AG04449 (cell line): Measurements from ENCODE around the gene ACYP2.

ENCODE experiments used
- CTCF ChIA-PET: fragments of 350-600 bp; formaldehyde crosslinking; extraction: SDS; loops from one replicate; lab custom pipeline; 2021; ENCODE audit warnings: antibody characterized with exemption; lab: Yijun Ruan, JAX
- POLR2A ChIA-PET: fragments of 400-600, 350-600 bp; formaldehyde crosslinking; extraction: SDS; loops from one replicate; lab custom pipeline; 2020; ENCODE audit warnings: antibody characterized with exemption, inconsistent platforms; lab: Yijun Ruan, JAX
- DNase-seq: peaks from one replicate; pipeline ENCODE4 v3.0.0-alpha.2; 2010; ENCODE audit warnings: low read depth, low spot score
- H3K4me3 ChIP-seq: 2 replicates; pipeline ENCODE4 v1.5.1; 2011; ENCODE audit warnings: low read depth, mild to moderate bottlenecking, control low read depth, low read length
- CTCF ChIP-seq: IDR thresholded peaks from one replicate; pipeline ENCODE4 v1.5.1; 2011; ENCODE audit warnings: mild to moderate bottlenecking, moderate library complexity, low read length, control low read depth, inconsistent platforms; ENCODE audit not compliant: insufficient read depth; ENCODE audit errors: missing control alignments

Gene ACYP2

GRCh38 chr2:54076586-54076985 lies 38.8 kb upstream of the ACYP2 start:
- CTCF ChIA-PET = interaction anchor here (1.1 to 1.5 kb wide), 2 partner anchors 11 to 12 kb away, joined by 4 read pairs; no protein-coding TSS in a partner anchor
- POLR2A ChIA-PET = no interaction called here
- TF ChIP-seq CTCF = no peak
- no peak overlapping the region for H3K4me3 ChIP-seq
- no peak for DNase-seq

GRCh38 chr2:54077088-54077900 lies 38.1 kb upstream of the ACYP2 start:
- H3K4me3 ChIP-seq = no peak overlapping the region
- ChIA-PET CTCF (interaction anchor here (1.1 to 1.5 kb wide), 2 partner anchors 10 to 11 kb away, joined by 4 read pairs; no protein-coding TSS in a partner anchor), POLR2A (no interaction called here)
- no peak for TF ChIP-seq CTCF
- no peak for DNase-seq

GRCh38 chr2:54079331-54079730 lies 36.1 kb upstream of the ACYP2 start:
- no peak for DNase-seq
- POLR2A ChIA-PET = no interaction called here
- no peak for TF ChIP-seq CTCF
- CTCF ChIA-PET = interaction anchor here (1.4 kb wide), 1 partner anchor 10 kb away, joined by 3 read pairs; no protein-coding TSS in a partner anchor
- no peak overlapping the region for H3K4me3 ChIP-seq

- no peak for DNase-seq
- no peak overlapping the region for H3K4me3 ChIP-seq
- ChIA-PET POLR2A (interaction anchor here (1.2 kb wide), 1 partner anchor 14 kb away, joined by 3 read pairs; no protein-coding TSS in a partner anchor), CTCF (interaction anchor here (0.8 kb wide), 1 partner anchor 25 kb away, joined by 3 read pairs; no protein-coding TSS in a partner anchor)
- no peak for TF ChIP-seq CTCF
Measured at GRCh38 chr2:54081574-54081973, 33.8 kb upstream of the ACYP2 start.

GRCh38 chr2:54083021-54083420 lies 32.4 kb upstream of the ACYP2 start:
- H3K4me3 ChIP-seq = no peak overlapping the region
- CTCF ChIA-PET = interaction anchor here (0.8 to 1.3 kb wide), 3 partner anchors 24 to 30 kb away, joined by 3 read pairs; no protein-coding TSS in a partner anchor
- TF ChIP-seq CTCF = no peak
- no peak for DNase-seq
- POLR2A ChIA-PET = no interaction called here

- ChIA-PET POLR2A (no interaction called here), CTCF (interaction anchor here (0.8 to 0.9 kb wide), 2 partner anchors 23 to 28 kb away, joined by 3 read pairs; no protein-coding TSS in a partner anchor)
- no peak for DNase-seq
Measured at GRCh38 chr2:54083445-54083844, 32.0 kb upstream of the ACYP2 start.

More at GRCh38 chr2:54083445-54083844, 32.0 kb upstream of the ACYP2 start:
- no peak for TF ChIP-seq CTCF
- H3K4me3 ChIP-seq = no peak overlapping the region
